HG03558 (cell line): ENCODE results near the gene CMBL.

Experiments used
- ATAC-seq: cut with Tn5 transposase; IDR thresholded peaks from one replicate; pipeline ENCODE4 v1.9.1; 2021; ENCODE audit warnings: moderate number of reproducible peaks; ENCODE audit not compliant: unreplicated experiment; ENCODE audit errors: extremely low read depth

Gene CMBL

DNA sequence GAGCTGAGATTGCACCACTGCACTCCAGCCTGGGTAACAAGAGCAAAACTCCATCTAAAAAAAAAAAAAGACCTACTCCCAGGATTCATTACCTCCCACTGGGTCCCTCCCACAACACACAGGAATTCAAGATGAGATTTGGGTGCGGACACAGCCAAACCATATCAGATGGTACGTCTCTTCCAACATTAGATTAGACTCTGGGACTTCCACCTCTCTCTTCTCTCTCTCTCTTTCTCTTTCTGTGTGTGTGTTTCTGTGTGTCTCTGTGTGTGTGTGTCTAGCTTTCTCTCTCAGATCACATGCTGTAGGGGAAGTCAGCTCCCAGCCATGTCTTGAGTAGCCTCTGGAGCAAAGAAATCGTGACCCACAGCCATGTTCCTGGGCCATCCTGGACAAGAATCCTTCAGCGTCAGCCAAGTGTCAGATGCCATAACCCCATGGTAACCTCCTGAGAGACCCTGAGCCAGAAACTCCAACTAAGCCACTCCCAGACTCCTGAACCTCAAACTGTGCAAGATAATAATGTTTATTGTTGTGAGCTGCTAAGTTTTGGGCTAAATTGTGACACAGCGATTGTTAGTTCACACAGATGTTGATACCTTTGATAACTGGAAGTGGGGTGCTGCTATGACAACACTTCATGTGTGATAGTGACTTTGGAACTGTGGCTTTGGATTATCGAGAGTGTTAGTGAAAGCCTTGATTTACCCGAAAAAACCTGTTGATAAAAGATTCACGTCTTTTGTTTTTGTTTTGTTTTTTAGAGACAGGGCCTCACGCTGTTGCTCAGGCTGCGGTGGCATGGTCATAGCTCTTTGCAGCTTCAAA lies 4.1 kb upstream of the CMBL start:
- no peak for ATAC-seq

GRCh38 chr5:10310835-10311570 lies 3.3 kb upstream of the CMBL start:
- ATAC-seq, result peak; percentile 70

DNA sequence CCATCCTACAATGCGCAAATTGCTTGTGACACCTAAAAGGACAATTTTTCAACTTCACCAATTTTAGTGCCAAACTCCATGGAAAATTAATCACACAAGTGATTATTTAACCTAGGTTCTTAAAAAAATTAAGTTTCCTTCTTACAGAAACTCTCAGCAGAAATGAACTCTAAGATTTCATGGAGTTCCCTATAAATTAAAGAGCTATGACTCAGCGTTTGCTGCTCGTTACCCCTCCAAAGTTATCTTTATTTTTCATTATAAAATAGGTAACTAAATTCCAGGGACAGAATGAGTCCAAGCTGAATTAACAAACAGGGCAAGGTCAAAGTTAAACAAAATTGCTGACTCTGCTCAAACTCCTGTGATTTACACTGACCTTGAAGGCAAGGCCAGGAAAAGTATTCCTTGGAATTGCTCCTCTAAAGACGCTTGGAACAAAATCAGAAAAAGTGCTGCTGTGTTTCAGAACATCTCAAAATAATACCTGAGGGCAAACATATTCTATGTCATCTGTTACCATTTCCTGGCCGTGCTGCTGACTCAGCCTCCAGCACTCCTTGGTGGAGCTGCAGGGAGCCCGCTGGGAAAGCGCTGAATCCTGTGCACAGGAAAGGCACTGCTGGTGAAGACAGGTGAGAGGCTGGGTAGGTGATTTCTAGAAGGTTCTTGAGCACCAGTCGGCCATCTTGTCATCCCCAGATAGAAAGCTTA lies 2.5 kb upstream of the CMBL start:
- no peak for ATAC-seq

DNA sequence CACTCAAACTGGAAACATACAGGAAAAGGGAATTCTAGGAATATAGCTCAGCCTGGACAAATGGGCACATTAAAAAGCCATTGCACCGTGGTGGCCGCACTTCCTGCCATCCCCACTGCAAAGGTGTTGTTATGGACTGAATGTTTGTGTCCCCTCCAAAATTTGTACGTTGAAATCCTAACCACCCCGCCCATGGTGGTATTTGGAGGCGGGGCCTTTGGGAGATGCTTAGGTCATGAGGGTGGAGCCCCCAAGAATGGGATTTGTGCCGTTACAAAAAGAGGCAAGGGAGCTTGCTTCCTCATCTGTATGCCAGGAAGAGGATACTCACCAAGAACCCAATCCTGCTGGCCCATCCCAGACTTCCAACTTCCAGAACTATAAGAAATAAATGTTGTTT lies 1.1 kb upstream of the CMBL start:
- ATAC-seq, result no peak

DNA sequence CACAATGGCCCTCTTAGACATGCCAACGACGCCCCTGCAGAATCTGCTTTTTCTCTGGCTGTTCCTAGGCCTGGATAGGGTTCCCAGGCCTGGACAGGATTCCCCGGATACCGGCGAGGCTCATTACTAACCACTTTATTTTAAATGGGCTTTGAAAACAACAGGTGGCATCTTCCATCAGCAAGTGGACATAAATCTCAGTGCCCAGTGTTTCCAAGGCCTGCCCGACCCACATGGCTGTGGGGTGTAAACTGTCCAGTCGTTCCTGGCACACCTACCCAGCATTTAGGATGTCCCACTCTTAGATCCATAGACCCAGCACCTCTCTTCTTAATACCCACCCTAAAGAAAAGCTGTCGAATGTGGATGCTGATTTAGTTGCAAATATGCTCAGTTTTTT lies 896 bp downstream of the CMBL start:
- ATAC-seq, result no peak

GRCh38 chr5:10306114-10306513 lies 1.6 kb downstream of the CMBL start:
- ATAC-seq, result no peak

GRCh38 chr5:10304932-10305331 lies 2.8 kb downstream of the CMBL start:
- no peak for ATAC-seq

DNA sequence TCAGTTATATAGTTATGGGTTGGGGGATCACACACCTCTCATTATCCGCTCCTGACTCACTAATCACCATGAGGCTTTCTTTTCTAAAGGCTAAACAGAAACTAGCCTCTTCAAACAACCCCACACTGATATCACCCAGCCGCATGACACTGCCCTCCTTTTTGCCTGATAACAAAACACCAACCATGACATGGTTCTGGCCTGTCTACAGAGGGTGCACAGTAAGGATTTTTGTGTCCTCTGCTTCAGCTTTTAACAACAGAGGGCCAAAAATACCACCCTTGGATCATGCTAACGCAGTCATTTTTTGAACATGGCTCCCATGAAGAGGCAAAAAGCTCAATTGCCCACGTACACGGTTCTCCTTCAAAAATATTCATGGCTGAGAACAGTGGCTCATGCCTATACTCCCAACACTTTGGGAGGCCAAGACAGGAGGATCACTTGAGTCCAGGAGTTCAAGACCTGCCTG lies 4.0 kb downstream of the CMBL start:
- no peak for ATAC-seq

- no peak for ATAC-seq
Measured at GRCh38 chr5:10303201-10303600, 4.5 kb downstream of the CMBL start.

GRCh38 chr5:10301842-10302610 lies 5.7 kb downstream of the CMBL start:
- ATAC-seq, result no peak

DNA sequence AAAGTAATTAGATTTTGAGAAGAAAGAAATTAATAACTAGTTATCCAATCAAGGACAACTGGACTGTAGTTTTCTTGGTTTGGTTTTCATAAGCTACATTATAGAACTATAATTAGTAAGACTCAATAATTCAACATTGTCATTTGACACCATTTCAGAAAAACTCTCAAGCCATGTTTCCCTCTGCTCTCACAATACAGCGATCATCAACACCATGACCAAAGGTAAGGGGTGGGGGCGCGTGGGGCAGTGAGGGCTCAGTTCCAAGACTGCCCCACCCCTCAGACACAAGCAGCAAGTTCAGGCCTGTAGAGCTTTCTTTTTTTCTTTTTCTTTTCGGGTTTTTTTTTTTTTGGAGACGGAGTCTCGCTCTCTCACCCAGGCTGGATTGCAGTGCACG lies 6.4 kb downstream of the CMBL start:
- no peak for ATAC-seq

GRCh38 chr5:10300246-10300645 lies 7.5 kb downstream of the CMBL start:
- no peak for ATAC-seq

- no peak for ATAC-seq
Measured at GRCh38 chr5:10297646-10298204, 10.0 kb downstream of the CMBL start.

- no peak for ATAC-seq
Measured at GRCh38 chr5:10295619-10296326, 11.9 kb downstream of the CMBL start.

GRCh38 chr5:10293907-10294662 lies 13.6 kb downstream of the CMBL start:
- no peak for ATAC-seq

- no peak for ATAC-seq
Measured at GRCh38 chr5:10291692-10292339, 15.9 kb downstream of the CMBL start.

DNA sequence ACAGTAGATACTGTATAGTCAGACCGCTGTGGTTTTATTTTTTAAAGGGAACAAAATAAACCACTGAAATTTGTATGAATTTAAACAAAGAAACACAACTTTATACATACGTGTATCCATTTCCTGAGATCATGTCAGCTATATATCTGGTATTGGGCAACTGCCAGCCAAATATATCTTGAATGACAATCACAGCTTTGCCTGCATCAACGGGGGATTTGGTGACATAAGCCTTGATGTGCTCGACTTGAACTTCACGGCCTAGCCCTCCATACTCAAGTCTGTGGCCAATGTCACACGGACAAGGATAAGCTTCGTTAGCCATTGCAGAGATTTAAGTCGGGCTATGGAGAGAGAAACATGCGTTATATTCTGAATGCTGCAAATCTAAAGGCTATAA lies 17.3 kb downstream of the CMBL start:
- no peak for ATAC-seq

DNA sequence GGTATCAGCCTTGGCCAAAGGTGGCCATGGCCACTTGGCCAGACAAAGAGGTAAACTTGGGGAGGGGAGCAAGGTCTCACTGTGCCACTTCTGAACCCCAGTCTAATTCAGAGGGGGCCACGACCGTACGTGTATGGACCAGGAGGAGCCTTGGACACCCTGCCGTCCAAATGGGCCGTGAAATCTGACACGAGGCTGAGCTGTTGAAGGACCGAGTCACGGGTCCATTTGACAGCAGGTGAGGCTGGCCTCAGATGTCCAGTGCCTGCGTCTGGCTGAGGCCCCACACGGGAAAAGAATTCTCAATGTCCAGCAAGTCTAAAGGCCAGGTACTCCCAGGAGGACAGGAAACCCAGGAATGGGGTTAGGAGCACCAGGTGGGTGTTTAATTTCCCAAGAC lies 17.7 kb downstream of the CMBL start:
- ATAC-seq, result no peak
